Nephron (organoid): ENCODE measurements around the gene ZNF688.

Source experiments
- H3K27ac Mint-ChIP-seq, 3 experiments: 2 replicates each; pipeline ENCODE4 v1.8.0; 2020; ENCODE audit warnings: mixed read lengths in 3 of 3, mild to moderate bottlenecking in 2 of 3, moderate library complexity in 1 of 3
- H3K27me3 Mint-ChIP-seq: 2 replicates; pipeline ENCODE4 v1.8.0; 2021; ENCODE audit warnings: low read depth, mild to moderate bottlenecking, moderate library complexity, mixed read lengths
- H3K36me3 Mint-ChIP-seq: 2 replicates; pipeline ENCODE4 v1.8.0; 2020; ENCODE audit warnings: low read depth, mixed read lengths
- H3K4me1 Mint-ChIP-seq: 2 replicates; pipeline ENCODE4 v1.8.0; 2020; ENCODE audit warnings: mixed read lengths
- H3K4me3 Mint-ChIP-seq, 3 experiments: 2 replicates each; pipeline ENCODE4 v1.8.0; 2020; ENCODE audit warnings: mild to moderate bottlenecking in 3 of 3, mixed read lengths in 3 of 3, moderate library complexity in 2 of 3
- H3K9me3 Mint-ChIP-seq: 2 replicates; pipeline ENCODE4 v1.8.0; 2020; ENCODE audit warnings: mixed read lengths
- TF ChIP-seq, protein P1 (sequence below), 3 experiments: fragments of 200-600 bp; sonication (generic); IDR thresholded peaks; one replicate each; pipeline ENCODE4 v1.5.0; 2021; ENCODE audit warnings: antibody characterized with exemption in 3 of 3; ENCODE audit not compliant: unreplicated experiment in 3 of 3

The ZNF688 gene

DNA sequence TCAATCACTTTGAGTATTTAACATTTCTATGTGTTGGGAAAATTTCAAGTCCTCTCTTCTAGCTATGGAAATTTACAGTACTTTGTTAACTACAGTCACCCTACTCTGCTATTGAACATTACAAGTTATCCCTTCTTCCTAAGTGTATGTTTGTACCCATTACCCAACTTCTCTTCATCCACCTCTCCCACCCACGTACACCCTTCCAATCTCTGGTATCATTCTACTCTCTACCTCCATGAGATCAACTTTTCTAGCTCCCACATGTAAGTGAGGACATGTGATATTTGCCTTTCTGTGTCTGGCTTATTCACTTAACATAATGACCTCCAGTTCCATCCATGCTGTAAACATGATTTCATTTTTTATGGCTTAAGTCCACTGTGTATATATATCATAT lies 3.2 kb upstream of the ZNF688 start:
- Mint-ChIP-seq H3K36me3 (peaks cover 5% of the 10 kb centered on the region), H3K9me3 (no peaks in the 10 kb centered on the region), H3K27me3 (no peaks in the 10 kb centered on the region), H3K27ac (no peak overlapping the region), H3K4me1 (peaks cover 19% of the 10 kb centered on the region), H3K4me3 (peak overlapping the region; percentile 5 to 26 (median 20))
- TF ChIP-seq, protein P1, sequence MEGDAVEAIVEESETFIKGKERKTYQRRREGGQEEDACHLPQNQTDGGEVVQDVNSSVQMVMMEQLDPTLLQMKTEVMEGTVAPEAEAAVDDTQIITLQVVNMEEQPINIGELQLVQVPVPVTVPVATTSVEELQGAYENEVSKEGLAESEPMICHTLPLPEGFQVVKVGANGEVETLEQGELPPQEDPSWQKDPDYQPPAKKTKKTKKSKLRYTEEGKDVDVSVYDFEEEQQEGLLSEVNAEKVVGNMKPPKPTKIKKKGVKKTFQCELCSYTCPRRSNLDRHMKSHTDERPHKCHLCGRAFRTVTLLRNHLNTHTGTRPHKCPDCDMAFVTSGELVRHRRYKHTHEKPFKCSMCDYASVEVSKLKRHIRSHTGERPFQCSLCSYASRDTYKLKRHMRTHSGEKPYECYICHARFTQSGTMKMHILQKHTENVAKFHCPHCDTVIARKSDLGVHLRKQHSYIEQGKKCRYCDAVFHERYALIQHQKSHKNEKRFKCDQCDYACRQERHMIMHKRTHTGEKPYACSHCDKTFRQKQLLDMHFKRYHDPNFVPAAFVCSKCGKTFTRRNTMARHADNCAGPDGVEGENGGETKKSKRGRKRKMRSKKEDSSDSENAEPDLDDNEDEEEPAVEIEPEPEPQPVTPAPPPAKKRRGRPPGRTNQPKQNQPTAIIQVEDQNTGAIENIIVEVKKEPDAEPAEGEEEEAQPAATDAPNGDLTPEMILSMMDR (IDR thresholded peaks at IDR 0.05; ENCODE audit: unreplicated experiment in 3 of 3), result no peak

DNA sequence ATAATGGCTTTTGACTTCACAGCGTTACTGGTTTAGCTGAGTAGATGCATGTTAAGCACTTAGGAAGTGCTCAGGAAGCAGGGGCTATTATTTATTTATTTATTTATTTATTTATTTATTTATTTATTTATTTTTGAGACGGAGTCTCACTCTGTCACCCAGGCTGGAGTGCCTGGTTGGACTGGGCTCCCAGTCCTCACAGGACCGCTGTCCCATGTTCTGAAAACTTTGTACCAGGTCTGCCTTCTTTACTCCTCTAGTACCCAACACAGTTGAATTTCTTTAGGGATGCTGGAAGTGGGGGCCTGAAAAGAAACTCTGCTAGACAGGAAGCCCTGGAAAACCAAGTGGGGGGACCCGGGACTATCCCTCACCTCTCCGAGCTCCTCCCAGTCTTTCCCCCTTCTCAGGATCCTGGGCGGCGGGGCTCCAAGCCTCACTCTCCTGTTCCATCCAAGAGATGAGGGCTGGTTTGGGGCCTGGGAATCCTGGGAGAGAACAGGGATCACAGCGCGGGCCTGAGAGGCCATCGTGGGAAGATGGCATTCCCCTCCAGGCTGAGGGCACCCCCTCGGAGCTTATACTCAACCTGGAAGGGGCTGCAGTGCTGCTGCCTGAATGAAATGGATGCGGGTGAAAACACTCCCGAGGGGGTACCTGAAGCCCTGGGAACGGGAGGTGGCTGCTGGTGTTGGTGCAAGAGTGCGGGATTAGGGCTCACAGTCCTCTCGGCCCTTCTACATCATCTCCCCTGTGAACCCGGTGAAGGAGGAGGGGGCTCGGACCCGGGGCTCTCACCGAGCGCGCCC lies 674 bp downstream of the ZNF688 start:
- Mint-ChIP-seq H3K4me1 (peaks cover 19% of the 10 kb centered on the region), H3K27me3 (peaks cover 5% of the 10 kb centered on the region), H3K4me3 (peak overlapping the region; percentile 92 to 96 (median 94)), H3K36me3 (no peaks in the 10 kb centered on the region), H3K9me3 (no peaks in the 10 kb centered on the region), H3K27ac (peak overlapping the region; percentile 99 to 100 (median 100))
- TF ChIP-seq, protein P1 (IDR thresholded peaks at IDR 0.05; ENCODE audit: unreplicated experiment in 3 of 3), result no peak

DNA sequence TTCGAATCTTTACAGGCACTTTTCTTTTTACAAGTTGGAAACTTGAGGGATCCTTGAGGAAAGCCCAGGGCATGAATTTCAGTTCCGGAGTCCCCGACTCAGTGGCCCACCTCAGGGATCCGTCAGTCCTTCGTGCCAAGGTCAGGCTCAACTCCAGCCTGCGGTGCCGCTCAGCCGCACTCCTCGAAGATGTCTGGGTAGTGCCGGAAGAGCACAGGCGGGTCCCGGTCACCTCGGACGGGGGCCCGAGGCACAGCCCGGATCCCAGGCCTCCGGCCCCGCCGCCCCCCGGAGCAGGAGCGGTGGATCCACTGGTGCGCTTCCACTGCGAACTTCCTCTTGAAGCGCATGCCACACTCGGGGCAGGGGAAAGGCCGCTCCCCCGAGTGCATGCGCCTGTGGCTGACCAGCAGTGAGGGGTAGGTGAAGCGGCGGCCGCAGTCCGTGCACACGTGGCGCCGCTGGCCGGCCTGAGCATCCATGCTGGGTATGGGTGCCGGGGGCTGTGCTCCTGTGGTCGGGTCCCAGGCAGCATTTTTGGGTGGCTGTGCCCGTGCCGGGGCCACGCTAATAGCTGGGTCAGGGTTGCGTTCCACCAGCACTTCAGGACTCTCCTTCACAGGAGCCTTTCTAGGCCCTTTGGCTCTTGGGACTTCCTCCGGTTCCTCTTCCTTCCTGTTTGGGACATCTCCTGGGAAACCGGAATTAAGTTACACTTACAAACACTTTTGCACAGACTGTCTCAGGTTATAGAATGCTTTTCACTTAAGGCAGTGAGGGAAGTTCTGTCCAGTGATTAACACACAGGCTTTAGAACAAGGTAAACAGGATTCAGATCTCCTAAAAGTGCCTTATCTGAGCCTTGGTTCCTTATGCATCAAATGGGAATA lies 1.5 kb downstream of the ZNF688 start:
- H3K36me3 Mint-ChIP-seq, result no peaks in the 10 kb centered on the region
- peaks cover 5% of the 10 kb centered on the region for H3K27me3 Mint-ChIP-seq
- peaks cover 19% of the 10 kb centered on the region for H3K4me1 Mint-ChIP-seq
- peak overlapping the region; percentile 92 to 96 (median 94) for H3K4me3 Mint-ChIP-seq
- TF ChIP-seq, protein P1 (IDR thresholded peaks at IDR 0.05; ENCODE audit: unreplicated experiment in 3 of 3), result no peak
- peak overlapping the region; percentile 99 to 100 (median 100) for H3K27ac Mint-ChIP-seq
- H3K9me3 Mint-ChIP-seq, result no peaks in the 10 kb centered on the region

DNA sequence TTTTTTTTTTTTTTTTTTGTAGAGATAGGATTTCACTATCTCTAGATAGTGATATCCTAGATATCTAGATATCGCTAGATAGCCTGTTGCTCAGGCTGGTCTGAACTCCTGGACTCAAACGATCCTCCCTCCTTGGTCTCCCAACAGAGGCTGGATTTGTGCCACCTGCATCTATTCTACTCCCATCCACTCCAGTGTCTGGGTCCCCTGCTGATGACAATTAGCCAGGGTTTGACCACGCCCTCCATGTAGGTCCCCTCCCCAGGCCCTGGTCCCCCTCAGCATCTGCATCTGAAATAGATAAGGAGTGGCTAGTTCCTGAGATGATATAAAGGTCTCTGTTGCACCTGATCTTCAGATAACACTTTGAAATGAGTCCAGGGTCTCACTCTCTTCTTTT lies 2.2 kb downstream of the ZNF688 start:
- peak overlapping the region in 1 of 3 experiments; percentile 65 for H3K27ac Mint-ChIP-seq
- H3K9me3 Mint-ChIP-seq, result no peaks in the 10 kb centered on the region
- TF ChIP-seq, protein P1 (IDR thresholded peaks at IDR 0.05; ENCODE audit: unreplicated experiment in 3 of 3), result no peak
- H3K36me3 Mint-ChIP-seq, result no peaks in the 10 kb centered on the region
- H3K4me1 Mint-ChIP-seq, result peaks cover 19% of the 10 kb centered on the region
- no peak overlapping the region for H3K4me3 Mint-ChIP-seq
- peaks cover 5% of the 10 kb centered on the region for H3K27me3 Mint-ChIP-seq

DNA sequence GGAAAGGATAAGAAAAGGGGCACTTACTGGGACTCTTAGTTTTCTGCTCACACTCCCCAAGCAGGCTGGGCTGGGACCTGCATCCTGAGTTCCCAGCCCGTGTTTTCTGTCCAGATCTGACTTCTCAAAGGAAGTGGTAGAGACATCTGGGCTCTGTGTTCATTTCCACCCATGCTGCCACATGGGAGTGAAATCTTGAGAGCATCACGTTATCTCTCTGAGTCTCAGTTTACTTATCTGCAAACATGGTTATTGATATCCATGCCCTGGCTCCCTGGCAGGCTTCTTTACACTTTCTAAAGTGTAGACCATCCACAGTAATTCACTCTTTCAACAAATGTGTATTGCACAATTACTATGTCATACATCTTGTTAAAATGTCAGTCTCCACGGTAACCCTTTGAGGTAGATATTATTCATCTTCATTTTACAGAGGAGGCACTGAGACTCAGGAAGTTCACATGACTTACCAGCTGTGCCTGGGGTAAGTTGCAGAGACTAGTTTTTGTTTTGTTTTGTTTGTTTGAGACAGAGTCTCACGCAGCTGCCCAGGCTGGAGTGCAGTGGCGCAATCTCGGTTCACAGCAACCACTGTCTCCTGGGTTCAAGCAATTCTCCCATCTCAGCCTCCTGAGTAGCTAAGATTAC lies 3.4 kb downstream of the ZNF688 start:
- peak overlapping the region in 1 of 3 experiments; percentile 59 for H3K27ac Mint-ChIP-seq
- no peaks in the 10 kb centered on the region for H3K9me3 Mint-ChIP-seq
- peaks cover 15% of the 10 kb centered on the region for H3K4me1 Mint-ChIP-seq
- TF ChIP-seq, protein P1 (IDR thresholded peaks at IDR 0.05; ENCODE audit: unreplicated experiment in 3 of 3), result no peak
- H3K27me3 Mint-ChIP-seq, result peaks cover 5% of the 10 kb centered on the region
- no peak overlapping the region for H3K4me3 Mint-ChIP-seq
- H3K36me3 Mint-ChIP-seq, result no peaks in the 10 kb centered on the region
